ENCODE results near the gene CDH8.

CDH8 gene

DNA sequence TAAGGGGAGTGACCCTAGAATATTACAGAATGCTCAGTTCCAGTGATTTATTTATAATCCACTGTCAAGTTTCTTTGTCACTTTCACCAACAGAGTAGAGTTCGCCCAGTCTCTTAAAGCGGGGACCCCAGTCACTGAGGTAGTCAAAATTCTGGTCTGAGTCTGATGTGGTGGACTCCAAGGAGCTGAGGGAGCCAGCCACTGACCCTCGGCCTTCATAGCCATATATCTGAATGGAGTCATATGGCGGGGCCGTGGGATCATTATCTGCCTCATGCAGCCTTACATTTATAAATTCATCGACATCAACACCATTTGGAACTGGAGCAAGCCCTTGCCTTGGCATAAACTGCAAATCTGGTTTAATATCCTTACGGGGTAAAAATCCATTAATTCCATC, 382.7 kb downstream of the CDH8 start:
- H3K9me3 ChIP-seq (ENCODE audit: insufficient read depth, low read length): no peaks in the 10 kb centered on the region
- no peak overlapping the region for H3K4me2 ChIP-seq (ENCODE audit: low read depth, low read length, poor library complexity, severe bottlenecking)
- no peaks in the 10 kb centered on the region for H3F3A ChIP-seq (ENCODE audit: insufficient read depth)
- H3K27ac ChIP-seq (ENCODE audit: low read depth, low read length): no peak overlapping the region
- TF ChIP-seq, protein P1, sequence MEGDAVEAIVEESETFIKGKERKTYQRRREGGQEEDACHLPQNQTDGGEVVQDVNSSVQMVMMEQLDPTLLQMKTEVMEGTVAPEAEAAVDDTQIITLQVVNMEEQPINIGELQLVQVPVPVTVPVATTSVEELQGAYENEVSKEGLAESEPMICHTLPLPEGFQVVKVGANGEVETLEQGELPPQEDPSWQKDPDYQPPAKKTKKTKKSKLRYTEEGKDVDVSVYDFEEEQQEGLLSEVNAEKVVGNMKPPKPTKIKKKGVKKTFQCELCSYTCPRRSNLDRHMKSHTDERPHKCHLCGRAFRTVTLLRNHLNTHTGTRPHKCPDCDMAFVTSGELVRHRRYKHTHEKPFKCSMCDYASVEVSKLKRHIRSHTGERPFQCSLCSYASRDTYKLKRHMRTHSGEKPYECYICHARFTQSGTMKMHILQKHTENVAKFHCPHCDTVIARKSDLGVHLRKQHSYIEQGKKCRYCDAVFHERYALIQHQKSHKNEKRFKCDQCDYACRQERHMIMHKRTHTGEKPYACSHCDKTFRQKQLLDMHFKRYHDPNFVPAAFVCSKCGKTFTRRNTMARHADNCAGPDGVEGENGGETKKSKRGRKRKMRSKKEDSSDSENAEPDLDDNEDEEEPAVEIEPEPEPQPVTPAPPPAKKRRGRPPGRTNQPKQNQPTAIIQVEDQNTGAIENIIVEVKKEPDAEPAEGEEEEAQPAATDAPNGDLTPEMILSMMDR (IDR thresholded peaks at IDR 0.05; ENCODE audit: insufficient read depth, low read length, poor library complexity, severe bottlenecking): no peak
- TF ChIP-seq EZH2phosphoT487 (conservative IDR thresholded peaks at IDR 0.05; ENCODE audit: low read length): no peak
- no peak overlapping the region for H2AFZ ChIP-seq (ENCODE audit: low read depth, low read length, severe bottlenecking)
- H3K79me2 ChIP-seq (ENCODE audit: insufficient read depth, low read length): no peaks in the 10 kb centered on the region
- no peak overlapping the region for H3K9ac ChIP-seq (ENCODE audit: low read length)
- no peaks in the 10 kb centered on the region for H3K9me2 ChIP-seq (replicated peaks; ENCODE audit: insufficient read depth, low read length)
- H4K20me1 ChIP-seq (ENCODE audit: low read depth, low read length): no peaks in the 10 kb centered on the region
- H3K27me3 ChIP-seq (ENCODE audit: low read length): no peaks in the 10 kb centered on the region
- no peak overlapping the region for H3K4me3 ChIP-seq (ENCODE audit: insufficient read depth, low read length, poor library complexity, severe bottlenecking)
- no peaks in the 10 kb centered on the region for H3K36me3 ChIP-seq (ENCODE audit: low read length)

DNA sequence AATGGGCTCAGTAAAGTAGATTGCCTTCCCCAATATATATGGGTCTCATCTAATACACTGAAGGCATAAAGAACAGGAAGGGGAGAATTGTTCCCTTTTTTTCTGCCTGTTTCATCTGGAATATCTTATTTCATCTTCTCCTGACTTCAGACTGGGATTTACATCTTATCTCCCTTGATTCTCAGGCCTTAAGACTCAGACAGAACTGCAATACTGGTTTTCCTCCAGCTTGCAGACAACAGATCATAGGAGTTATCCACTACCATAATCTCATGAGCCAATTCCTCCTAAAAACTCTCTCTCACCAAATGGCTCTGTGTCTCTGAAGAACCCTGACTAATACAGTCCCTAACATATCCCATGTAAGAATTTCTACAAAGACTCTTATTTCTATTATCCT, 390.7 kb downstream of the CDH8 start:
- H4K20me1 ChIP-seq (ENCODE audit: low read depth, low read length): no peaks in the 10 kb centered on the region
- TF ChIP-seq, protein P1 (IDR thresholded peaks at IDR 0.05; ENCODE audit: insufficient read depth, low read length, poor library complexity, severe bottlenecking): no peak
- no peak for TF ChIP-seq EZH2phosphoT487 (conservative IDR thresholded peaks at IDR 0.05; ENCODE audit: low read length)
- H2AFZ ChIP-seq (ENCODE audit: low read depth, low read length, severe bottlenecking): no peak overlapping the region

DNA sequence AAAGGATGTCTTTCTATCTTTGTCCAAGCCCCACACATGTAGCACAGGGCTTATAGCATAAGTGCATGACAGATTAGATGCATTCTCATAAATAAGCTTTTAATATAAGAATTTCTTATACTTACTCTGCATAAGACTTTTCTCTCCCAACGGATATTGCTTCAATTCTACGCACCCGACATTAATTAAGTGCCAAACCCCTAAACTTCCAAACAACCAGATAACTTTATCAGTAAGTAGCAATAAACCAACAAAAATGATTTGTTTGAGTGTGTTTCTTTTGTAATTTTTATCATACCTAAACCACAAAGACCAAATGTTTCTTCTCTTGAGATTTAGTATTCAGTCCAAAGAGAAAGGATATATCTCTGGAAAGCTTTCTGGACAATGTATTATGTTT, 391.5 kb downstream of the CDH8 start:
- Histone ChIP-seq H3K36me3 (ENCODE audit: low read length) (no peaks in the 10 kb centered on the region), H3K27me3 (ENCODE audit: low read length) (no peaks in the 10 kb centered on the region), H3K9ac (ENCODE audit: low read length) (no peak overlapping the region), H3K9me3 (ENCODE audit: insufficient read depth, low read length) (no peaks in the 10 kb centered on the region), H3K9me2 (replicated peaks; ENCODE audit: insufficient read depth, low read length) (no peaks in the 10 kb centered on the region), H3K4me3 (ENCODE audit: insufficient read depth, low read length, poor library complexity, severe bottlenecking) (no peak overlapping the region), H3K27ac (ENCODE audit: low read depth, low read length) (no peak overlapping the region), H3K4me2 (ENCODE audit: low read depth, low read length, poor library complexity, severe bottlenecking) (no peak overlapping the region), H4K20me1 (ENCODE audit: low read depth, low read length) (no peaks in the 10 kb centered on the region), H2AFZ (ENCODE audit: low read depth, low read length, severe bottlenecking) (no peak overlapping the region), H3F3A (ENCODE audit: insufficient read depth) (no peaks in the 10 kb centered on the region), H3K79me2 (ENCODE audit: insufficient read depth, low read length) (no peaks in the 10 kb centered on the region)
- TF ChIP-seq, protein P1 (IDR thresholded peaks at IDR 0.05; ENCODE audit: insufficient read depth, low read length, poor library complexity, severe bottlenecking): no peak
- TF ChIP-seq EZH2phosphoT487 (conservative IDR thresholded peaks at IDR 0.05; ENCODE audit: low read length): no peak

More for the DNA sequence above, 390.7 kb downstream of the CDH8 start:
- no peak overlapping the region for H3K4me2 ChIP-seq (ENCODE audit: low read depth, low read length, poor library complexity, severe bottlenecking)
- H3K27ac ChIP-seq (ENCODE audit: low read depth, low read length): no peak overlapping the region
- H3K4me3 ChIP-seq (ENCODE audit: insufficient read depth, low read length, poor library complexity, severe bottlenecking): no peak overlapping the region
- no peaks in the 10 kb centered on the region for H3K79me2 ChIP-seq (ENCODE audit: insufficient read depth, low read length)
- H3K27me3 ChIP-seq (ENCODE audit: low read length): no peaks in the 10 kb centered on the region
- no peaks in the 10 kb centered on the region for H3K36me3 ChIP-seq (ENCODE audit: low read length)
- no peaks in the 10 kb centered on the region for H3K9me3 ChIP-seq (ENCODE audit: insufficient read depth, low read length)
- no peaks in the 10 kb centered on the region for H3K9me2 ChIP-seq (replicated peaks; ENCODE audit: insufficient read depth, low read length)
- H3K9ac ChIP-seq (ENCODE audit: low read length): no peak overlapping the region
- no peaks in the 10 kb centered on the region for H3F3A ChIP-seq (ENCODE audit: insufficient read depth)
